Common myeloid progenitor, CD34-positive (primary cell): ENCODE data around the gene NCBP3.

Experiments used
- CTCF ChIA-PET: fragments of 350-600 bp; sonication (Branson Sonifier 250); formaldehyde crosslinking; loops from one replicate; lab custom pipeline; 2021; ENCODE audit warnings: antibody characterized with exemption; lab: Charles Lee
- POLR2A ChIA-PET: fragments of 350-600 bp; sonication (Branson Sonifier 250); formaldehyde crosslinking; loops from one replicate; lab custom pipeline; 2021; ENCODE audit warnings: antibody characterized with exemption; lab: Charles Lee
- DNase-seq, 3 donors: peaks; one replicate each; pipeline versions ENCODE4 v3.0.0 to v3.0.0-alpha.2; 2013
- H3K27ac ChIP-seq, 2 experiments: 1 replicate in 1 of 2; 2 replicates in 1 of 2; pipeline ENCODE4 v1.7.0; 2013; ENCODE audit warnings: inconsistent platforms in 2 of 2, low read length in 2 of 2, mild to moderate bottlenecking in 2 of 2, low read depth in 1 of 2, moderate library complexity in 1 of 2; ENCODE audit not compliant: severe bottlenecking in 2 of 2, insufficient read depth in 1 of 2, poor library complexity in 1 of 2
- H3K27me3 ChIP-seq, 5 experiments: replicated peaks in 2 of 5; 1 replicate in 3 of 5; 2 replicates in 2 of 5; pipeline versions ENCODE4 v1.6.1 to v1.7.0; 2013; ENCODE audit warnings: low read length in 4 of 5, mild to moderate bottlenecking in 2 of 5, moderate library complexity in 2 of 5, inconsistent platforms in 1 of 5; ENCODE audit not compliant: insufficient read depth in 5 of 5, control insufficient read depth in 4 of 5
- H3K36me3 ChIP-seq, 4 experiments: 1 replicate in 2 of 4; 2 replicates in 2 of 4; pipeline versions ENCODE4 v1.6.1 to v1.7.0; 2013; ENCODE audit warnings: low read length in 3 of 4, control low read depth in 1 of 4, mild to moderate bottlenecking in 1 of 4; ENCODE audit not compliant: control insufficient read depth in 4 of 4, insufficient read depth in 4 of 4
- H3K4me1 ChIP-seq, 4 experiments: 1 replicate in 3 of 4; 2 replicates in 1 of 4; pipeline versions ENCODE4 v1.6.1 to v1.7.1; 2013; ENCODE audit warnings: low read length in 3 of 4, mild to moderate bottlenecking in 3 of 4, control low read depth in 1 of 4, inconsistent platforms in 1 of 4, moderate library complexity in 1 of 4; ENCODE audit not compliant: control insufficient read depth in 4 of 4, insufficient read depth in 4 of 4; ENCODE audit errors: control extremely low read depth in 1 of 4
- H3K4me3 ChIP-seq, 7 experiments: 1 replicate in 4 of 7; 2 replicates in 3 of 7; pipeline versions ENCODE4 v1.5.1 to v1.7.0; 2013; ENCODE audit warnings: mild to moderate bottlenecking in 7 of 7, low read length in 6 of 7, moderate library complexity in 6 of 7, inconsistent platforms in 2 of 7, low read depth in 2 of 7, control low read depth in 1 of 7; ENCODE audit not compliant: insufficient read depth in 4 of 7, control insufficient read depth in 1 of 7; ENCODE audit errors: extremely low read depth in 1 of 7
- H3K9me3 ChIP-seq, 5 experiments: 1 replicate in 4 of 5; 2 replicates in 1 of 5; pipeline versions ENCODE4 v1.6.1 to v1.7.1; 2013; ENCODE audit warnings: low read length in 4 of 5, mild to moderate bottlenecking in 2 of 5, inconsistent platforms in 1 of 5, low read depth in 1 of 5, moderate library complexity in 1 of 5; ENCODE audit not compliant: control insufficient read depth in 4 of 5, insufficient read depth in 2 of 5; ENCODE audit errors: control extremely low read depth in 1 of 5
- WGBS: methylation state at CpG from one replicate; pipeline ENCODE4 v1.1.5; 2013; ENCODE audit not compliant: insufficient coverage; 5-methylcytosine and 5-hydroxymethylcytosine counted together

NCBP3 gene

GRCh38 chr17:3815122-3815521 lies 30.9 kb downstream of the NCBP3 start:
- H3K27ac ChIP-seq, result no peak overlapping the region
- no peaks in the 10 kb centered on the region for H3K9me3 ChIP-seq
- CTCF ChIA-PET, result interaction anchor here (1.1 to 2.2 kb wide), 4 partner anchors 9 to 78 kb away, joined by 3 to 11 read pairs (median 6); no protein-coding TSS in a partner anchor
- H3K36me3 ChIP-seq, result peaks cover 16 to 88% (median 68%) of the 10 kb centered on the region in 4 experiments
- H3K4me3 ChIP-seq, result no peak overlapping the region
- POLR2A ChIA-PET, result no interaction called here
- no peak for DNase-seq
- H3K4me1 ChIP-seq, result no peaks in the 10 kb centered on the region
- 97% methylated on average over 3 of the region's 6 CpGs for WGBS
- H3K27me3 ChIP-seq, result no peaks in the 10 kb centered on the region

GRCh38 chr17:3814361-3814760 lies 31.7 kb downstream of the NCBP3 start:
- ChIA-PET CTCF (interaction anchor here (1.1 to 1.8 kb wide), 3 partner anchors 13 to 77 kb away, joined by 3 to 8 read pairs (median 4); no protein-coding TSS in a partner anchor), POLR2A (no interaction called here)
- Histone ChIP-seq H3K27me3 (no peaks in the 10 kb centered on the region), H3K4me1 (no peaks in the 10 kb centered on the region), H3K4me3 (no peak overlapping the region), H3K36me3 (peaks cover 17 to 87% (median 69%) of the 10 kb centered on the region in 4 experiments), H3K27ac (no peak overlapping the region), H3K9me3 (no peaks in the 10 kb centered on the region)
- no peak for DNase-seq
- WGBS, result over 99% methylated on average over 13 of the region's 13 CpGs

DNA sequence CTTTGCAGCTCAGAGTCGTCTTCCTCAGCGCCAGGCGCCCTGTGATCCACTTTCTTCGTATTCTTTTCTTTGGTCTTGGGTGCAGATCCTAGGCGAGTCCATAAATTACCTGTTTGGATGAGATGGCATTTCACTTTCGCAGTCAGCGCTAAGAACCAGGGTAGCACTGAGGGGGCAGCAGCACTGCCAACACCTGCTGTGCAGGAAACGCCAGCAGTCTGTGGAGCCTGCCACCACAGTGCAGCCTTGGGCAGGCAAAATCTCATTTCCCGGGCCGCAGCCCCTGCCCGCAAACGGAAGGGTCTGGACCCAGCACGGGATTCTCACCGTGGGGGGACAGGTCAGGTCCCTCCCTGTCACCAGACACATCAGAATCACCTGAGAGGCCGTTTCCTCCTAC lies 32.9 kb downstream of the NCBP3 start:
- no peak overlapping the region for H3K4me3 ChIP-seq
- 97% methylated on average over 14 of the region's 15 CpGs for WGBS
- no peak for DNase-seq
- H3K4me1 ChIP-seq, result no peaks in the 10 kb centered on the region
- ChIA-PET POLR2A (no interaction called here), CTCF (interaction anchor here (2.7 to 3.8 kb wide), 2 partner anchors 15 to 75 kb away, joined by 7 to 17 read pairs; no protein-coding TSS in a partner anchor)
- H3K27ac ChIP-seq, result no peak overlapping the region
- peaks cover 17 to 88% (median 67%) of the 10 kb centered on the region in 4 experiments for H3K36me3 ChIP-seq
- H3K9me3 ChIP-seq, result no peaks in the 10 kb centered on the region
- H3K27me3 ChIP-seq, result no peaks in the 10 kb centered on the region

- Histone ChIP-seq H3K27ac (no peak overlapping the region), H3K4me1 (no peaks in the 10 kb centered on the region), H3K4me3 (no peak overlapping the region), H3K36me3 (peaks cover 17 to 87% (median 69%) of the 10 kb centered on the region in 4 experiments), H3K9me3 (no peaks in the 10 kb centered on the region), H3K27me3 (no peaks in the 10 kb centered on the region)
- CTCF ChIA-PET, result interaction anchor here (2.7 to 3.8 kb wide), 2 partner anchors 15 to 75 kb away, joined by 7 to 17 read pairs; no protein-coding TSS in a partner anchor
- DNase-seq, result no peak
- 95% methylated on average over 12 of the region's 12 CpGs for WGBS
- POLR2A ChIA-PET, result no interaction called here
These were observed 33.3 kb downstream of the NCBP3 start for GRCh38 chr17:3812771-3813170.

DNA sequence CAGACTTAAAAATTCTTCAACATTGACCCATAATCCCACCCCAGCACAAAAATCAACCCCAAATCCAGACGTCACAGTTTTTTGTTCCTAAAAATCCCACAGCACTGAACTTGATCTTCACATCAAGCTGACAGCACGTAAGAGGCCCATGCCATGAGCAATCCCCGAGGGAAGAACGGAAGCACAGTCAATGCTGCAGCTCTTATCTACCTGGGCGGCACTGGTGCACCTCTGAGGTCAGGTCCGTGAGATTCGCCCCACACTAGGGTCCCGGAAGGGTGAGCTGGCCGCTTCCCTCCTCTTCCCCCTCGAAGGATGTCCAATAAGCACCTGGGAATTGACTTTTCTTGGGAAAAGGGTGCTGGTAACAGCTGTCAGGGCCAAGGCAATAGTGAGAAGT lies 33.8 kb downstream of the NCBP3 start:
- H3K27ac ChIP-seq, result no peak overlapping the region
- WGBS, result 89% methylated on average over 4 of the region's 10 CpGs
- peaks cover 17 to 85% (median 74%) of the 10 kb centered on the region in 4 experiments for H3K36me3 ChIP-seq
- POLR2A ChIA-PET, result interaction anchor here (0.6 kb wide), 1 partner anchor 81 kb away, joined by 5 read pairs; no protein-coding TSS in a partner anchor
- no peaks in the 10 kb centered on the region for H3K4me1 ChIP-seq
- DNase-seq, result no peak
- CTCF ChIA-PET, result interaction anchor here (2.7 to 3.8 kb wide), 2 partner anchors 16 to 74 kb away, joined by 7 to 17 read pairs; no protein-coding TSS in a partner anchor
- H3K9me3 ChIP-seq, result no peaks in the 10 kb centered on the region
- no peaks in the 10 kb centered on the region for H3K27me3 ChIP-seq
- H3K4me3 ChIP-seq, result no peak overlapping the region

- no peak overlapping the region for H3K4me3 ChIP-seq
- peaks cover 8 to 80% (median 59%) of the 10 kb centered on the region in 4 experiments for H3K36me3 ChIP-seq
- 100% methylated on average over 2 of the region's 4 CpGs for WGBS
- DNase-seq, result no peak
- ChIA-PET POLR2A (no interaction called here), CTCF (interaction anchor here (0.8 to 3.8 kb wide), 2 partner anchors 19 to 72 kb away, joined by 3 to 17 read pairs; no protein-coding TSS in a partner anchor)
- no peaks in the 10 kb centered on the region for H3K27me3 ChIP-seq
- no peaks in the 10 kb centered on the region for H3K4me1 ChIP-seq
- no peak overlapping the region for H3K27ac ChIP-seq
- no peaks in the 10 kb centered on the region for H3K9me3 ChIP-seq
These were observed 36.0 kb downstream of the NCBP3 start for GRCh38 chr17:3810019-3810418.

GRCh38 chr17:3809135-3809534 lies 36.9 kb downstream of the NCBP3 start:
- ChIA-PET POLR2A (interaction anchor here (0.8 kb wide), 1 partner anchor 37 kb away, joined by 3 read pairs; no protein-coding TSS in a partner anchor), CTCF (interaction anchor here (1.4 to 3.8 kb wide), 2 partner anchors 71 to 73 kb away, joined by 5 to 17 read pairs; no protein-coding TSS in a partner anchor)
- H3K4me1 ChIP-seq, result no peaks in the 10 kb centered on the region
- WGBS, result 100% methylated on average over 2 of the region's 4 CpGs
- H3K4me3 ChIP-seq, result no peak overlapping the region
- no peaks in the 10 kb centered on the region for H3K27me3 ChIP-seq
- no peak for DNase-seq
- H3K27ac ChIP-seq, result no peak overlapping the region
- H3K36me3 ChIP-seq, result peaks cover 5 to 72% (median 50%) of the 10 kb centered on the region in 4 experiments
- H3K9me3 ChIP-seq, result no peaks in the 10 kb centered on the region
